OCI-LY7 (cell line): ENCODE data around the gene CD2AP. TPM values are rescaled to one million over a fixed set of nuclear protein-coding genes. Genes with fewer than 3 reads are reported as not detected.

Source experiments
- BruUV-seq: library from RNA; stranded (reverse); fragments of 400-500 nt; replicated peaks from 2 replicates; lab custom pipeline; 2021; lab: Mats Ljungman, UMichigan
- CTCF ChIA-PET: fragments of 300-600 bp; sonication (Branson Sonifier 250); formaldehyde crosslinking; loops from one replicate; lab custom pipeline; 2022; ENCODE audit warnings: antibody characterized with exemption; ENCODE audit not compliant: unreplicated experiment; lab: Charles Lee
- POLR2A ChIA-PET: fragments of 300-600 bp; sonication (Branson Sonifier 250); formaldehyde crosslinking; loops from one replicate; lab custom pipeline; 2022; ENCODE audit warnings: antibody characterized with exemption; lab: Charles Lee
- DNase-seq: peaks from one replicate; pipeline ENCODE4 v3.0.0-alpha.2; 2015; ENCODE audit warnings: low spot score
- H2AFZ ChIP-seq: fragments of 200-600 bp; sonication (generic), shearing (Covaris generic); 2 replicates; pipeline ENCODE4 v1.6.1; 2014; ENCODE audit warnings: mild to moderate bottlenecking, antibody characterized with exemption, low read length, moderate library complexity
- H3K27ac ChIP-seq: fragments of 200-600 bp; sonication (generic); 2 replicates; pipeline ENCODE4 v1.5.1; 2014; ENCODE audit warnings: mixed run types, low read depth, mild to moderate bottlenecking, moderate library complexity, low read length, inconsistent platforms; ENCODE audit not compliant: poor library complexity, severe bottlenecking
- H3K36me3 ChIP-seq: fragments of 200-600 bp; sonication (generic); 2 replicates; pipeline ENCODE4 v1.6.1; 2014; ENCODE audit warnings: mild to moderate bottlenecking, antibody characterized with exemption, low read length, moderate library complexity, mixed read lengths; ENCODE audit not compliant: insufficient read depth
- H3K4me1 ChIP-seq: fragments of 200-600 bp; sonication (generic); 2 replicates; pipeline ENCODE4 v1.5.1; 2014; ENCODE audit warnings: mild to moderate bottlenecking, low read length; ENCODE audit not compliant: insufficient read depth, poor library complexity, severe bottlenecking
- H3K4me2 ChIP-seq: fragments of 200-600 bp; sonication (generic); 2 replicates; pipeline ENCODE4 v1.6.1; 2014; ENCODE audit warnings: mild to moderate bottlenecking, low read length
- H3K4me3 ChIP-seq: fragments of 200-600 bp; sonication (generic); 2 replicates; pipeline ENCODE4 v1.5.1; 2014; ENCODE audit warnings: mild to moderate bottlenecking, low read depth, low read length; ENCODE audit not compliant: poor library complexity, severe bottlenecking
- H3K79me2 ChIP-seq: fragments of 200-600 bp; sonication (generic); 2 replicates; pipeline ENCODE4 v1.6.1; 2016; ENCODE audit warnings: low read depth, mild to moderate bottlenecking, low read length, moderate library complexity, mixed read lengths; ENCODE audit not compliant: insufficient read depth
- H3K9me2 ChIP-seq: fragments of 200-600 bp; sonication (generic); 2 replicates; pipeline ENCODE4 v1.6.1; 2016; ENCODE audit warnings: mild to moderate bottlenecking, low read length, mixed read lengths; ENCODE audit not compliant: insufficient read depth
- H3K9me3 ChIP-seq: fragments of 200-600 bp; sonication (generic); 2 replicates; pipeline ENCODE4 v1.6.1; 2014; ENCODE audit warnings: mild to moderate bottlenecking, mixed run types, low read length, mixed read lengths
- H4K20me1 ChIP-seq: fragments of 200-600 bp; sonication (generic); 2 replicates; pipeline ENCODE4 v1.6.1; 2014; ENCODE audit warnings: mild to moderate bottlenecking, antibody characterized with exemption, low read length, moderate library complexity, mixed read lengths; ENCODE audit not compliant: insufficient read depth
- EZH2phosphoT487 ChIP-seq: fragments of 200-600 bp; sonication (generic); IDR thresholded peaks from 2 replicates; pipeline ENCODE4 v1.6.1; 2018; ENCODE audit warnings: low read depth, borderline replicate concordance, mild to moderate bottlenecking, mixed run types, antibody characterized with exemption, low read length, moderate library complexity, mixed read lengths
- intact Hi-C: fragments of 100-400 bp; cut with micrococcal nuclease; formaldehyde crosslinking; loops from one replicate; pipeline ENCODE4 v1.10.0; 2022; ENCODE audit not compliant: unreplicated experiment
- total RNA-seq, 2 experiments: library from RNA; depleted of rRNA in 1 of 2; stranded (reverse); fragments of >200 nt in 1 of 2; shearing (Covaris generic) in 1 of 2; gene quantifications; 2 replicates each; pipeline ENCODE4 v1.2.3, GENCODE V29; 2014 to 2022
- TF ChIP-seq, protein P1 (sequence below): fragments of 200-600 bp; sonication (generic); conservative IDR thresholded peaks from 2 replicates; pipeline ENCODE4 v1.5.1; 2014; ENCODE audit warnings: mild to moderate bottlenecking, antibody characterized with exemption, low read length, moderate library complexity, mixed read lengths

Gene CD2AP
- total RNA-seq, 2 experiments from 2014 or later = 26.6 to 58.0 TPM

DNA sequence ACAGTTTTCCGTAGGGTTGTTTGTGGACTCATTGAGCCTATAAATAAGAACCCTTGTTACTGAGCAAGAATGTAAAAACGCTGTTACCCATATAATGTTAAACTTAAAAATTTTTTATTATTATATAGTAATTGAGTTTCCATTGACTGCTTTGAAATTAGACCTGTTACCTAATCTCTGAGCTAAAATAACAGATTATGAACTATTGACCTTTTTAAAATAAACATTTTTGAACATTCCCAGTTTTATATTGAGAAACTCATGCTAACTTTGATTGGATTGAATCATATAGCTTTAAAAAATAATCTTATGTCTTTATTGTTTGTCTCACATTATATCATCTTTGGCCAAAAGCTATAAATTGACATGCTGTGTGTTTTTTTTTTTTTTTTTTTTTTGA lies 95.5 kb downstream of the CD2AP start:
- POLR2A ChIA-PET = interaction anchor here (0.7 to 1.3 kb wide), 5 partner anchors 10 to 33 kb away, joined by 3 read pairs; no protein-coding TSS in a partner anchor

DNA sequence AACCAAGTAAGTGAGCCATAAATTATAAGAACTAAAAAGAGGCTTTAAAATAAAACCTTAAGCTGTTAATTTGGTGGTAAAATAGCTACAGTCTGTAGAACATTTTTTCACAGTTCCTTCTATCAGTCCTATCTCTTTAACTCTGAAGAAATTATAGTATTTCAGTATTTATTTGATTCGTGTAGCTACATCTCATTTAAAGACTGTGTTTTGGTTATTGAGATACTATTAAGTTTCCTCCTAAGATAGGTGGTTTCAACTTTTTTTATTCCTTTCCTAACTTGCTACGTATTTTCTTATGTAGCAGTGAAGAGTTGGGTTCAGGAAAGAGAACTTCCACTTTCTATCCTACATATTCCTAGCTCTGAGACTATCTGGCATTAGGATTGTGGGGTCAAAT lies 97.2 kb downstream of the CD2AP start:
- Histone ChIP-seq H4K20me1 (peaks cover under 1% of the 10 kb centered on the region), H3K9me3 (no peaks in the 10 kb centered on the region), H3K36me3 (peaks cover 56% of the 10 kb centered on the region), H3K9me2 (no peaks in the 10 kb centered on the region), H3K27ac (no peak overlapping the region), H3K4me3 (no peak overlapping the region), H3K4me1 (no peaks in the 10 kb centered on the region), H3K79me2 (peaks cover 28% of the 10 kb centered on the region; the same call in 1 of the 2 replicates), H3K4me2 (no peak overlapping the region), H2AFZ (no peak overlapping the region)
- ChIA-PET CTCF (no interaction called here), POLR2A (interaction anchor here (0.6 to 1.5 kb wide), 5 partner anchors 12 to 55 kb away, joined by 3 to 4 read pairs (median 3); no protein-coding TSS in a partner anchor)
- no TSS peak for BruUV-seq
- TF ChIP-seq EZH2phosphoT487 = no peak
- intact Hi-C loops = no loop called here
- no peak for DNase-seq

More for the DNA sequence above, 95.5 kb downstream of the CD2AP start:
- Histone ChIP-seq H3K9me2 (no peaks in the 10 kb centered on the region), H3K4me3 (no peak overlapping the region), H3K27ac (no peak overlapping the region), H4K20me1 (peaks cover 5% of the 10 kb centered on the region), H3K79me2 (peaks cover 36% of the 10 kb centered on the region; the same call in 1 of the 2 replicates), H3K4me1 (no peaks in the 10 kb centered on the region), H3K36me3 (peaks cover 47% of the 10 kb centered on the region), H3K9me3 (no peaks in the 10 kb centered on the region), H3K4me2 (no peak overlapping the region), H2AFZ (no peak overlapping the region)
- CTCF ChIA-PET = no interaction called here
- intact Hi-C loops = no loop called here
- DNase-seq = no peak
- BruUV-seq = no TSS peak
- TF ChIP-seq EZH2phosphoT487 = no peak
- TF ChIP-seq, protein P1, sequence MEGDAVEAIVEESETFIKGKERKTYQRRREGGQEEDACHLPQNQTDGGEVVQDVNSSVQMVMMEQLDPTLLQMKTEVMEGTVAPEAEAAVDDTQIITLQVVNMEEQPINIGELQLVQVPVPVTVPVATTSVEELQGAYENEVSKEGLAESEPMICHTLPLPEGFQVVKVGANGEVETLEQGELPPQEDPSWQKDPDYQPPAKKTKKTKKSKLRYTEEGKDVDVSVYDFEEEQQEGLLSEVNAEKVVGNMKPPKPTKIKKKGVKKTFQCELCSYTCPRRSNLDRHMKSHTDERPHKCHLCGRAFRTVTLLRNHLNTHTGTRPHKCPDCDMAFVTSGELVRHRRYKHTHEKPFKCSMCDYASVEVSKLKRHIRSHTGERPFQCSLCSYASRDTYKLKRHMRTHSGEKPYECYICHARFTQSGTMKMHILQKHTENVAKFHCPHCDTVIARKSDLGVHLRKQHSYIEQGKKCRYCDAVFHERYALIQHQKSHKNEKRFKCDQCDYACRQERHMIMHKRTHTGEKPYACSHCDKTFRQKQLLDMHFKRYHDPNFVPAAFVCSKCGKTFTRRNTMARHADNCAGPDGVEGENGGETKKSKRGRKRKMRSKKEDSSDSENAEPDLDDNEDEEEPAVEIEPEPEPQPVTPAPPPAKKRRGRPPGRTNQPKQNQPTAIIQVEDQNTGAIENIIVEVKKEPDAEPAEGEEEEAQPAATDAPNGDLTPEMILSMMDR = no peak

DNA sequence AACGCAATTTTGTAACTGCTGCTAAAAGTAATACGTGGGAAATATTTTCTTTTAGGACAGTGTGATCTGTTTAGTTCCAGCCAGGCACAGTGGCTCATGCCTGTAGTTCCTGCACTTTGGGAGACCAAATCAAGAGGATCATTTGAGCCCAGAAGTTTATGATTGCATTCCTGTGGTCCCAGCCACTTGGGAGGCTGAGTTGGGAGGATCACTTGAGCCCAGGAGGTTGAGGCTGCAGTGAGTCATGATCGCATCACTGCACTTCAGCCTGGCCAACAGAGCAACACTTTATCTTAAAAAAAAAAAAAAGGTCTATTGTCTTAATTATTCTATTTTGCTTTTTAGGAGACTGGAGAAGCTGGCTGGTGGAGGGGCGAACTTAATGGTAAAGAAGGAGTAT lies 101.5 kb downstream of the CD2AP start:
- intact Hi-C loops = no loop called here
- DNase-seq = no peak
- Histone ChIP-seq H3K36me3 (peaks cover 93% of the 10 kb centered on the region), H3K4me1 (peaks cover 11% of the 10 kb centered on the region), H3K9me3 (no peaks in the 10 kb centered on the region), H3K79me2 (no peaks in the 10 kb centered on the region), H4K20me1 (no peaks in the 10 kb centered on the region), H2AFZ (no peak overlapping the region), H3K9me2 (no peaks in the 10 kb centered on the region), H3K4me3 (no peak overlapping the region), H3K27ac (no peak overlapping the region), H3K4me2 (no peak overlapping the region)
- ChIA-PET POLR2A (interaction anchor here (0.5 to 1.2 kb wide), 7 partner anchors 10 to 1409 kb away, joined by 3 to 4 read pairs (median 4); partner anchors contain the start of gene ENPP5), CTCF (no interaction called here)
- no TSS peak for BruUV-seq
- TF ChIP-seq EZH2phosphoT487 = no peak
- TF ChIP-seq, protein P1 = no peak
